ENCODE data around the gene TM4SF20. TPM values are rescaled to one million over a fixed set of nuclear protein-coding genes. Genes with fewer than 3 reads are reported as not detected.

TM4SF20 gene
- total and polyA plus RNA-seq, 10 of the 15 experiments (the other 5 are each of a cell fraction or from before 2014, with no cell fraction given), result 0.04 to 0.07 TPM; not detected in 8

DNA sequence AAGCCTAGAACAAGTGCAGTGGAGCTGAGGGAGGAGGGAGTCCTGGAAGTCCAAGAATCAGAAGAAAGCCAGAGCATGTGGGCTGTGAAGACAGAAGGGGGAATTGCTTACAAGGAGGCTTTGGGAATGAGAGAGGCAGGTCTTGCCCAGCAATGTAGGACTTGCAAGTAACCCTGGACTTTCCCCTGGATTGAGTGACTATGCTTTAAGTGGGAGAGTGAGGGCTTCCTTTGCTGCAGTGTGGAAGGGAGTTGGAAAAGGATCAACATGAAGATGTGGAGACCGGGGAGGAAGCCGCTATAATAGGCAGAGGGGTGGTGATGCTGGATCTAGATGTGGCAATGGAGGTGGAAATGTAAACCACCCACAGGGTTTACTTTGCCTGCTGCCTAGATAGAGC, 22.4 kb upstream of the TM4SF20 start:
- RAD21 ChIA-PET (ENCODE audit: unreplicated experiment), result interaction anchor here (1.2 kb wide), 1 partner anchor 9 kb away, joined by 4 read pairs; no protein-coding TSS in a partner anchor

More for the DNA sequence above, 22.4 kb upstream of the TM4SF20 start:
- 90% methylated on average over 2 of the region's 2 CpGs for WGBS (ENCODE audit: insufficient coverage, insufficient replicate concordance, low lambda C conversion rate, missing lambda C conversion rate)
- Histone ChIP-seq H3K4me1 (ENCODE audit: control insufficient read depth, insufficient read depth, low read length) (peaks cover 5% of the 10 kb centered on the region), H3K79me2 (ENCODE audit: control insufficient read depth, insufficient read depth, low read length) (no peaks in the 10 kb centered on the region), H3K4me3 (no peak overlapping the region), H3K4me2 (ENCODE audit: control insufficient read depth, insufficient read depth) (no peak overlapping the region), H3K36me3 (ENCODE audit: control insufficient read depth in 2 of 2, insufficient read depth in 2 of 2, low read length in 1 of 2) (no peaks in the 10 kb centered on the region), H4K20me1 (ENCODE audit: control insufficient read depth, insufficient read depth) (no peaks in the 10 kb centered on the region), H3K9me3 (replicated peaks; ENCODE audit: control insufficient read depth, insufficient read depth, low read length) (no peaks in the 10 kb centered on the region), H3K27ac (ENCODE audit: control insufficient read depth, insufficient read depth) (no peak overlapping the region), H3K9ac (ENCODE audit: control insufficient read depth, insufficient read depth, low read length) (no peak overlapping the region), H2AFZ (ENCODE audit: control insufficient read depth, low read depth, low read length) (no peak overlapping the region), H3K27me3 (replicated peaks in 1 of 2; ENCODE audit: control insufficient read depth in 2 of 2, insufficient read depth in 2 of 2, low read length in 1 of 2) (no peaks in the 10 kb centered on the region)
- intact Hi-C loops (cut with micrococcal nuclease; ENCODE audit: unreplicated experiment) (loop anchor here (10.0 kb wide), 2 partner anchors 267 to 453 kb away; no protein-coding TSS in a partner anchor), in situ Hi-C loops (cut with MboI) (loop anchor here (10.0 kb wide), 1 partner anchor 363 kb away; no protein-coding TSS in a partner anchor)
- no peak for ATAC-seq
- CTCF ChIA-PET, result interaction anchor here (0.6 to 1.5 kb wide), 5 partner anchors 180 to 364 kb away, joined by 3 to 5 read pairs (median 3); no protein-coding TSS in a partner anchor
- POLR2A ChIA-PET, result interaction anchor here (0.7 kb wide), 1 partner anchor 41 kb away, joined by 3 read pairs; no protein-coding TSS in a partner anchor
- DNase-seq (ENCODE audit: low read depth, low spot score), result no peak
- no TSS peak for BruUV-seq (replicated peaks)
- TF ChIP-seq MEF2B (IDR thresholded peaks at IDR 0.05; ENCODE audit: partially characterized antibody, poor library complexity, severe bottlenecking) (no peak), HCFC1 (IDR thresholded peaks at IDR 0.05; ENCODE audit: low read length) (no peak), USF2 (IDR thresholded peaks at IDR 0.05; ENCODE audit: borderline replicate concordance, low read depth, low read length) (no peak), ZSCAN29 (IDR thresholded peaks at IDR 0.05) (no peak), NFXL1 (IDR thresholded peaks at IDR 0.05; ENCODE audit: borderline replicate concordance) (no peak), TCF12 (IDR thresholded peaks at IDR 0.05; ENCODE audit: low read depth, low read length) (no peak), E4F1 (IDR thresholded peaks at IDR 0.05; ENCODE audit: borderline replicate concordance, partially characterized antibody) (no peak), POLR2AphosphoS5 (IDR thresholded peaks at IDR 0.05; ENCODE audit: low read length) (no peak), RB1 (IDR thresholded peaks at IDR 0.05; ENCODE audit: borderline replicate concordance) (no peak), SIN3A (IDR thresholded peaks at IDR 0.05; ENCODE audit: low read depth, low read length) (no peak), YBX1 (IDR thresholded peaks at IDR 0.05) (no peak), SREBF1 (IDR thresholded peaks at IDR 0.05; ENCODE audit: low read length) (no peak)
- TF ChIP-seq, protein P1, sequence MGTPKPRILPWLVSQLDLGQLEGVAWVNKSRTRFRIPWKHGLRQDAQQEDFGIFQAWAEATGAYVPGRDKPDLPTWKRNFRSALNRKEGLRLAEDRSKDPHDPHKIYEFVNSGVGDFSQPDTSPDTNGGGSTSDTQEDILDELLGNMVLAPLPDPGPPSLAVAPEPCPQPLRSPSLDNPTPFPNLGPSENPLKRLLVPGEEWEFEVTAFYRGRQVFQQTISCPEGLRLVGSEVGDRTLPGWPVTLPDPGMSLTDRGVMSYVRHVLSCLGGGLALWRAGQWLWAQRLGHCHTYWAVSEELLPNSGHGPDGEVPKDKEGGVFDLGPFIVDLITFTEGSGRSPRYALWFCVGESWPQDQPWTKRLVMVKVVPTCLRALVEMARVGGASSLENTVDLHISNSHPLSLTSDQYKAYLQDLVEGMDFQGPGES (IDR thresholded peaks at IDR 0.05), result no peak
- TF ChIP-seq, protein P2, sequence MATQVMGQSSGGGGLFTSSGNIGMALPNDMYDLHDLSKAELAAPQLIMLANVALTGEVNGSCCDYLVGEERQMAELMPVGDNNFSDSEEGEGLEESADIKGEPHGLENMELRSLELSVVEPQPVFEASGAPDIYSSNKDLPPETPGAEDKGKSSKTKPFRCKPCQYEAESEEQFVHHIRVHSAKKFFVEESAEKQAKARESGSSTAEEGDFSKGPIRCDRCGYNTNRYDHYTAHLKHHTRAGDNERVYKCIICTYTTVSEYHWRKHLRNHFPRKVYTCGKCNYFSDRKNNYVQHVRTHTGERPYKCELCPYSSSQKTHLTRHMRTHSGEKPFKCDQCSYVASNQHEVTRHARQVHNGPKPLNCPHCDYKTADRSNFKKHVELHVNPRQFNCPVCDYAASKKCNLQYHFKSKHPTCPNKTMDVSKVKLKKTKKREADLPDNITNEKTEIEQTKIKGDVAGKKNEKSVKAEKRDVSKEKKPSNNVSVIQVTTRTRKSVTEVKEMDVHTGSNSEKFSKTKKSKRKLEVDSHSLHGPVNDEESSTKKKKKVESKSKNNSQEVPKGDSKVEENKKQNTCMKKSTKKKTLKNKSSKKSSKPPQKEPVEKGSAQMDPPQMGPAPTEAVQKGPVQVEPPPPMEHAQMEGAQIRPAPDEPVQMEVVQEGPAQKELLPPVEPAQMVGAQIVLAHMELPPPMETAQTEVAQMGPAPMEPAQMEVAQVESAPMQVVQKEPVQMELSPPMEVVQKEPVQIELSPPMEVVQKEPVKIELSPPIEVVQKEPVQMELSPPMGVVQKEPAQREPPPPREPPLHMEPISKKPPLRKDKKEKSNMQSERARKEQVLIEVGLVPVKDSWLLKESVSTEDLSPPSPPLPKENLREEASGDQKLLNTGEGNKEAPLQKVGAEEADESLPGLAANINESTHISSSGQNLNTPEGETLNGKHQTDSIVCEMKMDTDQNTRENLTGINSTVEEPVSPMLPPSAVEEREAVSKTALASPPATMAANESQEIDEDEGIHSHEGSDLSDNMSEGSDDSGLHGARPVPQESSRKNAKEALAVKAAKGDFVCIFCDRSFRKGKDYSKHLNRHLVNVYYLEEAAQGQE (IDR thresholded peaks at IDR 0.05; ENCODE audit: low read depth, low read length), result no peak
- TF ChIP-seq, protein P3, sequence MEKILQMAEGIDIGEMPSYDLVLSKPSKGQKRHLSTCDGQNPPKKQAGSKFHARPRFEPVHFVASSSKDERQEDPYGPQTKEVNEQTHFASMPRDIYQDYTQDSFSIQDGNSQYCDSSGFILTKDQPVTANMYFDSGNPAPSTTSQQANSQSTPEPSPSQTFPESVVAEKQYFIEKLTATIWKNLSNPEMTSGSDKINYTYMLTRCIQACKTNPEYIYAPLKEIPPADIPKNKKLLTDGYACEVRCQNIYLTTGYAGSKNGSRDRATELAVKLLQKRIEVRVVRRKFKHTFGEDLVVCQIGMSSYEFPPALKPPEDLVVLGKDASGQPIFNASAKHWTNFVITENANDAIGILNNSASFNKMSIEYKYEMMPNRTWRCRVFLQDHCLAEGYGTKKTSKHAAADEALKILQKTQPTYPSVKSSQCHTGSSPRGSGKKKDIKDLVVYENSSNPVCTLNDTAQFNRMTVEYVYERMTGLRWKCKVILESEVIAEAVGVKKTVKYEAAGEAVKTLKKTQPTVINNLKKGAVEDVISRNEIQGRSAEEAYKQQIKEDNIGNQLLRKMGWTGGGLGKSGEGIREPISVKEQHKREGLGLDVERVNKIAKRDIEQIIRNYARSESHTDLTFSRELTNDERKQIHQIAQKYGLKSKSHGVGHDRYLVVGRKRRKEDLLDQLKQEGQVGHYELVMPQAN (conservative IDR thresholded peaks at IDR 0.05), result no peak
- SMC1A ChIA-PET (ENCODE audit: uncharacterized antibody, unreplicated experiment), result interaction anchor here (0.6 to 4.2 kb wide), 7 partner anchors 9 to 162 kb away, joined by 3 to 14 read pairs (median 4); partner anchors contain the start of gene AGFG1
- no peak for FAIRE-seq

All from GM12878 (cell line).